ENCODE measurements around the gene BAHCC1. TPM values are rescaled to one million over a fixed set of nuclear protein-coding genes. Genes with fewer than 3 reads are reported as not detected.

BAHCC1 gene
- polyA plus RNA-seq, 1 donor from 2014 or later = 14.2 TPM

GRCh38 chr17:81514489-81514738 is 119.2 kb downstream of the BAHCC1 start:
- peak overlapping the region; percentile 99 for H3K9ac ChIP-seq (ENCODE audit: low read length)
- H3K9me2 ChIP-seq (ENCODE audit: insufficient read depth, low read length) = no peaks in the 10 kb centered on the region
- H3K9me3 ChIP-seq (ENCODE audit: low read length) = no peaks in the 10 kb centered on the region
- H2AFZ ChIP-seq (ENCODE audit: low read depth, low read length) = no peak overlapping the region
- peaks cover 16% of the 10 kb centered on the region for H3F3A ChIP-seq (ENCODE audit: insufficient read depth, low read length, poor library complexity, severe bottlenecking)
- peaks cover 30% of the 10 kb centered on the region for H4K20me1 ChIP-seq (ENCODE audit: insufficient read depth)
- peak overlapping the region; percentile 99 for H3K27ac ChIP-seq (ENCODE audit: low read length)
- H3K36me3 ChIP-seq (ENCODE audit: insufficient read depth, low read length) = peaks cover 23% of the 10 kb centered on the region
- H3K4me3 ChIP-seq (ENCODE audit: low read length) = peak overlapping the region; percentile 92
- H3K4me2 ChIP-seq (ENCODE audit: low read length) = peak overlapping the region; percentile 94
- H3K27me3 ChIP-seq (ENCODE audit: insufficient read depth, low read depth, low read length) = peaks cover 14% of the 10 kb centered on the region
- TF ChIP-seq SMC3 (conservative IDR thresholded peaks at IDR 0.05; ENCODE audit: poor library complexity) (no peak), EP300 (conservative IDR thresholded peaks at IDR 0.05; ENCODE audit: poor library complexity, severe bottlenecking) (no peak), REST (IDR thresholded peaks at IDR 0.05; ENCODE audit: borderline replicate concordance) (no peak), TAF1 (IDR thresholded peaks at IDR 0.05; ENCODE audit: low read depth) (no peak), POLR2AphosphoS5 (IDR thresholded peaks at IDR 0.05) (no peak), RAD21 (conservative IDR thresholded peaks at IDR 0.05) (no peak), EZH2 (IDR thresholded peaks at IDR 0.05; ENCODE audit: borderline replicate concordance, insufficient read depth, low read length, poor library complexity, severe bottlenecking) (no peak), MXI1 (conservative IDR thresholded peaks at IDR 0.05; ENCODE audit: poor library complexity, severe bottlenecking) (no peak)
- H3K79me2 ChIP-seq (replicated peaks; ENCODE audit: insufficient read depth, low read length) = peaks cover 62% of the 10 kb centered on the region

GRCh38 chr17:81514739-81515529 is 119.7 kb downstream of the BAHCC1 start:
- Histone ChIP-seq H3K27me3 (ENCODE audit: insufficient read depth, low read depth, low read length) (peaks cover 19% of the 10 kb centered on the region), H3K9ac (ENCODE audit: low read length) (peak overlapping the region; percentile 99), H4K20me1 (ENCODE audit: insufficient read depth) (peaks cover 25% of the 10 kb centered on the region), H3K9me3 (ENCODE audit: low read length) (no peaks in the 10 kb centered on the region), H3K36me3 (ENCODE audit: insufficient read depth, low read length) (peaks cover 18% of the 10 kb centered on the region), H3F3A (ENCODE audit: insufficient read depth, low read length, poor library complexity, severe bottlenecking) (peaks cover 11% of the 10 kb centered on the region), H3K9me2 (ENCODE audit: insufficient read depth, low read length) (no peaks in the 10 kb centered on the region), H3K79me2 (replicated peaks; ENCODE audit: insufficient read depth, low read length) (peaks cover 61% of the 10 kb centered on the region), H3K4me2 (ENCODE audit: low read length) (peak overlapping the region; percentile 87), H3K27ac (ENCODE audit: low read length) (peak overlapping the region; percentile 99), H2AFZ (ENCODE audit: low read depth, low read length) (peak overlapping the region; percentile 19), H3K4me3 (ENCODE audit: low read length) (peak overlapping the region; percentile 92)
- peak; percentile 62 for TF ChIP-seq REST (IDR thresholded peaks at IDR 0.05; ENCODE audit: borderline replicate concordance)
- TF ChIP-seq POLR2AphosphoS5 (IDR thresholded peaks at IDR 0.05) = peak; percentile 58
- no peak for TF ChIP-seq MXI1 (conservative IDR thresholded peaks at IDR 0.05; ENCODE audit: poor library complexity, severe bottlenecking)
- TF ChIP-seq TAF1 (IDR thresholded peaks at IDR 0.05; ENCODE audit: low read depth) = peak; percentile 40
